H9 (cell line): ENCODE results near the gene RETNLB. TPM values are rescaled to one million over a fixed set of nuclear protein-coding genes. Genes with fewer than 3 reads are reported as not detected.
A peak's percentile ranks its signal among the peaks of the same experiment; 100 is the strongest.

ENCODE experiments used
- DNase-seq: peaks from one replicate; pipeline ENCODE4 v3.0.0-alpha.2; 2017
- H2AFZ ChIP-seq: one replicate; pipeline ENCODE4 v1.6.1; 2013; ENCODE audit warnings: mild to moderate bottlenecking, low read length, control low read depth, moderate library complexity
- H2AK5ac ChIP-seq: 2 replicates; pipeline ENCODE4 v1.6.1; 2013; ENCODE audit warnings: low read length, control low read depth, mixed read lengths; ENCODE audit not compliant: insufficient read length
- H2BK120ac ChIP-seq: one replicate; pipeline ENCODE4 v1.6.1; 2013; ENCODE audit warnings: low read depth, mild to moderate bottlenecking, low read length, control low read depth, inconsistent platforms; ENCODE audit not compliant: poor library complexity, severe bottlenecking
- H2BK12ac ChIP-seq: 2 replicates; pipeline ENCODE4 v1.6.1; 2013; ENCODE audit warnings: low read length, control low read depth, mixed read lengths, low read depth; ENCODE audit not compliant: insufficient read length
- H2BK15ac ChIP-seq: 2 replicates; pipeline ENCODE4 v1.6.1; 2013; ENCODE audit warnings: low read depth, low read length, control low read depth
- H2BK20ac ChIP-seq: one replicate; pipeline ENCODE4 v1.6.1; 2013; ENCODE audit warnings: low read depth, mild to moderate bottlenecking, low read length, control low read depth, inconsistent platforms; ENCODE audit not compliant: poor library complexity, severe bottlenecking
- H2BK5ac ChIP-seq: 2 replicates; pipeline ENCODE4 v1.6.1; 2013; ENCODE audit warnings: low read length, control low read depth, mixed read lengths; ENCODE audit not compliant: insufficient read length
- H3K14ac ChIP-seq: 2 replicates; pipeline ENCODE4 v1.6.1; 2013; ENCODE audit warnings: low read length, control low read depth; ENCODE audit not compliant: insufficient read depth
- H3K18ac ChIP-seq: 2 replicates; pipeline ENCODE4 v1.6.1; 2013; ENCODE audit warnings: low read depth, mild to moderate bottlenecking, mixed read lengths, low read length, control low read depth; ENCODE audit not compliant: insufficient read length
- H3K23ac ChIP-seq: 2 replicates; pipeline ENCODE4 v1.6.1; 2013; ENCODE audit warnings: low read length, control low read depth, mixed read lengths, low read depth; ENCODE audit not compliant: insufficient read length
- H3K23me2 ChIP-seq: 2 replicates; pipeline ENCODE4 v1.6.1; 2013; ENCODE audit warnings: low read depth, mild to moderate bottlenecking, mixed read lengths, low read length, control low read depth; ENCODE audit not compliant: insufficient read length, poor library complexity, severe bottlenecking
- H3K27ac ChIP-seq: 2 replicates; pipeline ENCODE4 v1.5.1; 2013; ENCODE audit warnings: low read length, control low read depth, mixed read lengths, low read depth; ENCODE audit not compliant: insufficient read length
- H3K27me3 ChIP-seq: 2 replicates; pipeline ENCODE4 v1.6.1; 2013; ENCODE audit warnings: low read length, control low read depth, inconsistent platforms; ENCODE audit not compliant: insufficient read depth
- H3K4ac ChIP-seq: 2 replicates; pipeline ENCODE4 v1.6.1; 2013; ENCODE audit warnings: low read depth, mild to moderate bottlenecking, control low read depth, inconsistent platforms, low read length, moderate library complexity
- H3K4me1 ChIP-seq: 2 replicates; pipeline ENCODE4 v1.6.1; 2013; ENCODE audit warnings: low read length, control low read depth, inconsistent platforms; ENCODE audit not compliant: insufficient read depth
- H3K4me2 ChIP-seq: 2 replicates; pipeline ENCODE4 v1.6.1; 2013; ENCODE audit warnings: low read length, control low read depth, mixed read lengths; ENCODE audit not compliant: insufficient read length, insufficient read depth
- H3K56ac ChIP-seq: 2 replicates; pipeline ENCODE4 v1.6.1; 2013; ENCODE audit warnings: low read depth, mild to moderate bottlenecking, mixed read lengths, low read length, control low read depth; ENCODE audit not compliant: insufficient read length
- H3K79me1 ChIP-seq: 2 replicates; pipeline ENCODE4 v1.6.1; 2013; ENCODE audit warnings: low read depth, mild to moderate bottlenecking, moderate library complexity, low read length, control low read depth, inconsistent platforms; ENCODE audit not compliant: insufficient read depth, poor library complexity, severe bottlenecking
- H3K79me2 ChIP-seq: 2 replicates; pipeline ENCODE4 v1.6.1; 2013; ENCODE audit warnings: low read length, control low read depth, inconsistent platforms; ENCODE audit not compliant: insufficient read depth
- H3K9ac ChIP-seq: 2 replicates; pipeline ENCODE4 v1.6.1; 2013; ENCODE audit warnings: low read length, control low read depth, mixed read lengths; ENCODE audit not compliant: insufficient read length; ENCODE audit errors: extremely low read depth
- H3K9me3 ChIP-seq: one replicate; pipeline ENCODE4 v1.6.1; 2013; ENCODE audit warnings: low read depth, low read length, inconsistent platforms; ENCODE audit not compliant: control insufficient read depth
- H3T11ph ChIP-seq: one replicate; pipeline ENCODE4 v1.6.1; 2013; ENCODE audit warnings: mild to moderate bottlenecking, low read length, control low read depth, inconsistent platforms
- H4K20me1 ChIP-seq: one replicate; pipeline ENCODE4 v1.6.1; 2013; ENCODE audit not compliant: control insufficient read depth, insufficient read length, insufficient read depth
- H4K5ac ChIP-seq: 2 replicates; pipeline ENCODE4 v1.6.1; 2013; ENCODE audit warnings: low read depth, mild to moderate bottlenecking, mixed read lengths, low read length, control low read depth; ENCODE audit not compliant: insufficient read length
- H4K8ac ChIP-seq: replicated peaks from 2 replicates; pipeline ENCODE4 v1.6.1; 2013; ENCODE audit warnings: low read length, control low read depth, mixed read lengths, low read depth; ENCODE audit not compliant: insufficient read length
- H4K91ac ChIP-seq: 2 replicates; pipeline ENCODE4 v1.6.1; 2013; ENCODE audit warnings: low read depth, mild to moderate bottlenecking, moderate library complexity, mixed read lengths, low read length, control low read depth; ENCODE audit not compliant: insufficient read length
- H3K27ac Mint-ChIP-seq, 3 experiments: 2 replicates in 2 of 3; 3 replicates in 1 of 3; pipeline ENCODE4 v1.8.0; 2020 to 2021; ENCODE audit warnings: mixed read lengths in 3 of 3, mild to moderate bottlenecking in 1 of 3, moderate library complexity in 1 of 3
- H3K27me3 Mint-ChIP-seq: 2 replicates; pipeline ENCODE4 v1.8.0; 2021; ENCODE audit warnings: low read depth, mild to moderate bottlenecking, moderate library complexity, mixed read lengths
- H3K36me3 Mint-ChIP-seq, 3 experiments: 2 replicates in 2 of 3; 3 replicates in 1 of 3; pipeline ENCODE4 v1.8.0; 2020 to 2021; ENCODE audit warnings: low read depth in 3 of 3, mixed read lengths in 3 of 3; ENCODE audit not compliant: insufficient read depth in 1 of 3
- H3K4me1 Mint-ChIP-seq, 2 experiments: 2 replicates each; pipeline ENCODE4 v1.8.0; 2020; ENCODE audit warnings: mixed read lengths in 2 of 2
- H3K4me3 Mint-ChIP-seq, 2 experiments: 2 replicates in 1 of 2; 3 replicates in 1 of 2; pipeline ENCODE4 v1.8.0; 2020 to 2021; ENCODE audit warnings: mild to moderate bottlenecking in 2 of 2, mixed read lengths in 2 of 2, moderate library complexity in 1 of 2
- H3K9me3 Mint-ChIP-seq, 2 experiments: 2 replicates in 1 of 2; 3 replicates in 1 of 2; pipeline ENCODE4 v1.8.0; 2020; ENCODE audit warnings: mild to moderate bottlenecking in 2 of 2, mixed read lengths in 2 of 2, moderate library complexity in 1 of 2
- CTCF ChIP-seq: fragments of 200-600 bp; sonication (generic); conservative IDR thresholded peaks from 3 replicates; pipeline ENCODE4 v1.8.0; 2021; ENCODE audit warnings: antibody characterized with exemption, mild to moderate bottlenecking
- WGBS: extraction: QIAGEN DNeasy Blood & Tissue Kit; methylation state at CpG from one replicate; pipeline ENCODE4 v1.1.7; 2013; ENCODE audit warnings: missing lambda C conversion rate, low lambda C conversion rate, mixed read lengths; ENCODE audit not compliant: insufficient read length; ENCODE audit errors: extremely low coverage; 5-methylcytosine and 5-hydroxymethylcytosine counted together
- total RNA-seq: library from RNA; stranded (reverse); gene quantifications from 2 replicates; pipeline ENCODE4 v1.2.1, GENCODE V29; 2021

The RETNLB gene
- total RNA-seq, 1 experiment from 2014 or later, result not detected

GRCh38 chr3:108791473-108791872, 34.3 kb upstream of the RETNLB start:
- Histone ChIP-seq H3K4me2 (no peak overlapping the region), H2BK5ac (no peak overlapping the region), H3K4ac (no peak overlapping the region), H3K79me2 (no peaks in the 10 kb centered on the region), H3T11ph (no peak overlapping the region), H3K9me3 (no peaks in the 10 kb centered on the region), H3K56ac (no peak overlapping the region), H3K27me3 (no peaks in the 10 kb centered on the region), H3K9ac (no peak overlapping the region), H2BK15ac (no peak overlapping the region), H2BK12ac (no peak overlapping the region), H2AFZ (peak overlapping the region; percentile 32), H2BK20ac (no peak overlapping the region), H4K5ac (no peak overlapping the region), H3K14ac (no peak overlapping the region), H4K20me1 (no peaks in the 10 kb centered on the region), H3K23ac (no peak overlapping the region), H2AK5ac (no peak overlapping the region), H3K23me2 (no peaks in the 10 kb centered on the region), H2BK120ac (no peak overlapping the region), H4K91ac (no peak overlapping the region), H4K8ac (no peak overlapping the region), H3K4me1 (no peaks in the 10 kb centered on the region), H3K79me1 (no peaks in the 10 kb centered on the region), H3K18ac (no peak overlapping the region), H3K27ac (no peak overlapping the region)
- Mint-ChIP-seq H3K27me3 (no peaks in the 10 kb centered on the region), H3K27ac (peak overlapping the region in 1 of 3 experiments; percentile 32; a peak in 1 of 7 replicates), H3K4me3 (no peak overlapping the region), H3K9me3 (peaks cover 0 to 8% of the 10 kb centered on the region in 2 experiments; a peak in 3 of 5 replicates), H3K36me3 (no peaks in the 10 kb centered on the region), H3K4me1 (no peaks in the 10 kb centered on the region)
- TF ChIP-seq CTCF, result no peak
- no peak for DNase-seq
- WGBS, result no CpG with 5 or more reads among the region's 3 CpGs
